Stimulated activated CD4-positive, alpha-beta T cell treated with anti-CD3 and anti-CD28 coated beads, Interleukin-4, amount 100 ng/mL, for 24 hours (primary cell): ENCODE measurements around the gene RPLP2.
A peak's percentile ranks its signal among the peaks of the same experiment; 100 is the strongest.

ENCODE experiments used
- DNase-seq: peaks from one replicate; pipeline ENCODE4 v3.0.0-alpha.2; 2020

Gene RPLP2

DNA sequence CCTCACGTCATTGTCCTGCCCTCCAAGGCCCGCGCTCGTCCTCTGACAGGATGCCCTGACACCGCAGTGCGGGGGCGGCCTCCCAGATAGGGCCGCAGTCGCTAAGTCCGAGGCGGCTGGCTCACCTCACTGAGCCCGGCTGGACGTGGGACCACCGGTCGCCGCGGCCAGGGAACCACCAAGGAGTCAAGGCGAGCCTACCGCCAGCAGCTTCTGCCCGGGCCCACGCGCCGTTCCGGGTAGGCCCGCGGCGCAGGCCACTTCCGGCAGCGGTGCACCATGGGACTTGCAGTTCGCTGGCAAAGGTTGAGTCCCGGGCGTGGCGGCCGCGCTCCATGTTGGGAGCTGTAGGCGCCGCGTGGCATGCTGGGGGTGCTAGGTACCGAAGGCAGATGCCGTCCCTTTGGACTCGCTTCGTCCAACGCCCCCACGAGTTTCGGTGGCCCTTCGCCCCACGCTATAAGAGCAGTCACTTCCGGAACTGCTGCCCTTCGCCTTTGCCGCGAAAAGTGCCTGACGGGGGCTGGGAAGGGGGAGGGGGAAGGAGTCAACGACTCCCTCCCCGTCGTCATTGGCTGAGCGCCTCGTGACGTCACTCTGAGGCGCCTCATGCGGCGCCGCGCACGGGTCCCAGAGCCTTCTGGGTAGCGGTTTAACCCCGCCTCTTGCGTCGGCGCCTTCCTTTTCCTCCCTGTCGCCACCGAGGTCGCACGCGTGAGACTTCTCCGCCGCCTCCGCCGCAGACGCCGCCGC lies at the start of gene RPLP2:
Gene RPLP2, plus strand, starts transcription at position 681 of the 753 bp plus-strand sequence. CDS start 268 bp downstream, outside the sequence.
- DNase-seq: peak; percentile 97

DNA sequence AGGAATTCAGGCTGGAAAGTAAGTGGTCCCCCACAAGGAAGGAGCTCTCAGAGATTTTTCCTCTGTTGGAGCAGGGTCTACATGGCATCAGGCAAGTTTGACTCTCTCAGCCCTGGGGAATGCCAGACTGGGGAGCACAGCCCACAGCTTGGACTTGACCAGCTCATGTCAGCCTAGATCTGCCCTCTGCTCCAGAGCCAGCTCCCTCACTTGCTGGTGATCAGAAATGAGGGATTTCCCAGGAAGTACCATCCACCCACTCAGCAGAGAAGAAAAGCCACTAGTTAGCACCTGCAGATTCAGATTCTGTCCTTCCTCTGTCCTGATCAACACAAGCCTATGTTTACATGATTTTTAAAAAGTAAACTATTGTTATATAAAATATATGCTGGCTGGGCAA lies 49.5 kb upstream of the RPLP2 start:
- no peak for DNase-seq

DNA sequence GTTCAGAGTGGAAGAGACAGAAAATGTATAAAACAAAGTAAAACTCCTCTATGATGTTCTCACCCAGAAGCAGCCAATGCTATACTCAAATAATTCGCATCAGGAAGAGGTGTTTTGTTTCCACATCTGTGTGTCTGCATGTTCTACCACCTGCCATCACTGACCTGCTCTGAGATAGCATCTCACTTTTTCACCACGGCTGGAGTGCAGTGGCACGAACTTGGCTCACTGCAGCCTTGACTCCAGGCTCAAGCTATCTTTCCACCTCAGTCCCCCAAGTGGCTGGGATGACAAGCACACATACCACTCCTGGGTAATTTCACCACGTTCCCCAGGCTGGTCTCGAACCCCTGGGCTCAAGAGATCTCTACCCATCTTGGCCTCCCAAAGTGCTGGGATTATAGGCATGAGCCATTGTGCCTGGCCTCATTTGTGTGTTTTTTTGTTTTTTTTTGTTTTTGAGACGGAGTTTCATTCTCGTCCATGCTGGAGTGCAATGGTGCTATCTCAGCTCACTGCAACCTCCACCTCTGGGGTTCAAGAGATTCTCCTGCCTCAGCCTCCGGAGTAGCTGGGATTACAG lies 48.1 kb upstream of the RPLP2 start:
- DNase-seq: no peak

- DNase-seq: no peak
Measured at GRCh38 chr11:762421-763072, 47.2 kb upstream of the RPLP2 start.

DNA sequence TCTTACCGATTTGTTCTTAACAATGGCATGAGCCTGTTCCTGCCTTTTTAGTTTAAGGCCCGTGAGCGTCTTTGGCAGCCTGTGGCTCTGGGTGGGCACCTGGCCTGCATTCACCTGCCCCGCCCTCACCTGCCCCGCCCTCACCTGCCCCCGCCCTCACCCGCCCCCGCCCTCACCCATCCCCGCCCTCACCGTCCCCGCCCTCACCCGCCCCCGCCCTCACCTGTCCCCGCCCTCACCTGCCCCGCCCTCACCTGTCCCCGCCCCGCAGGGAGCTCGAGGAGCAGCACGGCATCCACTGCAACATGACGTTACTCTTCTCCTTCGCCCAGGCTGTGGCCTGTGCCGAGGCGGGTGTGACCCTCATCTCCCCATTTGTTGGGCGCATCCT lies 46.7 kb upstream of the RPLP2 start:
- DNase-seq: no peak

DNA sequence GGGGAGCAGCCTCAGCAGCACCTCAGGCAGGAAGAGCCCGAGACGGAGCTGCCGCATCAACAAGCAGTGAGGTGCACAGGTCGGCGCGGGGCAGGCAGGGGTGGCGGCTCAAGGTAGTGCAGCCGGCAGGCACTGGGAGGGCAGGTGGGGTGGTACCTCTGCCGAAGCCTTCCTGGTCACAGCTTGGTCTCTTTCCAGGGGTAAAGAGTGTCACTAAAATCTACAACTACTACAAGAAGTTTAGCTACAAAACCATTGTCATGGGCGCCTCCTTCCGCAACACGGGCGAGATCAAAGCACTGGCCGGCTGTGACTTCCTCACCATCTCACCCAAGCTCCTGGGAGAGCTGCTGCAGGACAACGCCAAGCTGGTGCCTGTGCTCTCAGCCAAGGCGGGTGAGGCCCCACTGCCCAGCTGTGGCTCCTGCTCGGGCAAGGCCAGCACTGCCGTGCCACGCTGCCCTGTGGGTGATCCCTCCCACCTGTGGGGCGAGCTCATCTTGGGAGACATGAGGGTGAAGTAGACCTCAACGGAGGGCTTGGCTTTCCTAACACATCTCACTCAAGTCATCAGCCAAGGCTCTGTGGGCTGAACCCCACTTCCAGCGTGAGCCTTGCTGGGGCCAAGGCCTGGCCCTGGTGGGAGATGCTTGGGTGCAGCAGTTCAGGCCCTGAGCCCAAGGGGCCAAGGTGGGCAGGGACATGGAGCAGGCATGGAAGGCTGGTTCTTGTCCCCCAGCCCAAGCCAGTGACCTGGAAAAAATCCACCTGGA lies 46.0 kb upstream of the RPLP2 start:
- DNase-seq: no peak

DNA sequence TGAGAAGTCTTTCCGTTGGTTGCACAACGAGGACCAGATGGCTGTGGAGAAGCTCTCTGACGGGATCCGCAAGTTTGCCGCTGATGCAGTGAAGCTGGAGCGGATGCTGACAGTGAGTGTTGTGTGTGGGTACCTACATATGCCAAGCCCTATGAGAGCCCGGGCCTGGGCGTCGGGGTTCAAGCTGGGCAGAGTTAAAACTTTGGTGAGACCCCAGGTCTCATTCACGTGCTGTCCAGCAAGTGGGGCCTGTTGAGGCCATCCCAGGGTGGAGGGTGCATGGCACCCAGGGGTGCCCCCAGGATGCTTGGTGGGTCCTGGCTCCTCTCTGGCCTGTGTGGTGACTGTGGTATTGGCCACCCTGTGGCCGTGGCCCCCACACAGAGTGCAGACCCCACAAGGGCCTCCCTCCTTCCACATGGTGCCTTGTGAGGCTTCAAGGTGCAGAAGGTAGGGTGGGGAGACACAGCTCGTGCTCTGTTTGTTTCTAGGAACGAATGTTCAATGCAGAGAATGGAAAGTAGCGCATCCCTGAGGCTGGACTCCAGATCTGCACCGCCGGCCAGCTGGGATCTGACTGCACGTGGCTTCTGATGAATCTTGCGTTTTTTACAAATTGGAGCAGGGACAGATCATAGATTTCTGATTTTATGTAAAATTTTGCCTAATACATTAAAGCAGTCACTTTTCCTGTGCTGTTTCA lies 45.3 kb upstream of the RPLP2 start:
- DNase-seq: no peak

- DNase-seq: peak; percentile 62
Measured at GRCh38 chr11:765025-765801, 44.6 kb upstream of the RPLP2 start.

DNA sequence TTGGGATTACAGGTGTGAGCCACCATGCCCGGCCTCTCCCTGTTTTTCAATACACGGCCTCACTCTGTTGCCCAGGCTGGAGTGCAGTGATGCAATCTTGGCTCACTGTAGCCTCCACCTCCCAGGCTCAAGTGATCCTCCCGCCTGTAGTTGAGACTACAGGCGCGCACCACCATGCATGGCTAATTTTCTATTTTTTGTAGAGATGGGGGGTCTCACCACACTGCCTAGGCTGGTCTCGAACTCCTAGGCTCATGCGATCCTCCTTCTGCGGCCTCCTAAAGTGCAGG lies 44.0 kb upstream of the RPLP2 start:
- no peak for DNase-seq

DNA sequence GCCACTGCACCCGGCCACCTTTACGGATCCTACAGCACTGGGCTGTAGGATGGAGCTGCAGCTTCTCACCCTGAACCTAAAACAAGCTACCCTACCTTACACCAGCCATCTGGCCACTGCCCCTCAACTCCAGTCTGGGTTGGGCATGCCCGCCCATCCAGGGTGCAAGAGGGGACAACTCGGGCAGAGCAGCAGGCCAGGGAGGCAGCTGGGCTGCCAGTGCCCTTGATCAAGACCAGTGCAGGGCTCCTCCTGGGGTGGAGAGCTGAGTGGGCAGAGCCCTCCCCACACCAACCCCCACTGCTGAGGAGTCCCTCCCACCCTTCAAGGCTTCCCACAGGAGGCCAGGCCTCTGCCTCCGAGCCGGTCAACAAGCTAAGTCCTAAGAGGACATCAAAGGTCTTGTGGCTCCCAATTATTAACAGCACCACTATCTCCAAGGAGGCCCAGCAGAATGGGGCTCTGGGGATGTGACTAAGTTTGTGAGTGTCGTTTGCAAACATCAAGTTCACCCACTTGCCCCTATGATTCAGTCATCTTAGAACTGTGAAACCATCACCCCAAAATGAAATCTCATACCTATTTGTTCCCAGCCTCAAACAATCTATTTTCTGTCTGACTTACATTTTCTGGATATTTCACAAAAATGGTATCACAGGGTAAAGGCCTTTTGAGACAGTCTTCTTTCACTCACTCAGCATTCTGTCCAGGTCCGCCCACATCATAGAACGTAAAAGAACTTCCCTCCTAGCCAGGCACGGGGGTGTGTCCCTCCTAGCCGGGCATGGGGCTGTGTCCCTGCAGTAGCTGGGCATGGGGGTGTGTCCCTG lies 43.4 kb upstream of the RPLP2 start:
- no peak for DNase-seq

- DNase-seq: no peak
Measured at GRCh38 chr11:766936-767210, 42.9 kb upstream of the RPLP2 start.

DNA sequence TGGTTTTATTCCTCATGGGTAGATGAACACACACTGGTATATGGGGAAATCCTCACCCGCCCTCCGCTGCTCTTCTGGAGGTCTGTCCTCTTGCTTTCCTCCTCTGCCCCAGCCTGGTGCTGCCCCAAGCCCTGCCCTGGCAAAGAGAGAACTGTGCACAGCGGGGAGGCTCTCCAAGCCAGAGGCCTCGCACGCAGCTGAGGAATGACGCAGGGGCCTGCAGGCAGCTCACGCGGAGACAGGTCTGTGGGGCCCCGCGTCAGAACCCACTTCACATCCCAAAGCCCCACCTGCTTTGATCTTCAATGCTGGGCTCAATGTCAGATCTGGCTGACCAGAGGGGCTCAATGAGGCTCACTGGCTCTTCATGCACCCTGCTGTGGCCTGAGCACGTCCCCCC lies 42.5 kb upstream of the RPLP2 start:
- DNase-seq: no peak

DNA sequence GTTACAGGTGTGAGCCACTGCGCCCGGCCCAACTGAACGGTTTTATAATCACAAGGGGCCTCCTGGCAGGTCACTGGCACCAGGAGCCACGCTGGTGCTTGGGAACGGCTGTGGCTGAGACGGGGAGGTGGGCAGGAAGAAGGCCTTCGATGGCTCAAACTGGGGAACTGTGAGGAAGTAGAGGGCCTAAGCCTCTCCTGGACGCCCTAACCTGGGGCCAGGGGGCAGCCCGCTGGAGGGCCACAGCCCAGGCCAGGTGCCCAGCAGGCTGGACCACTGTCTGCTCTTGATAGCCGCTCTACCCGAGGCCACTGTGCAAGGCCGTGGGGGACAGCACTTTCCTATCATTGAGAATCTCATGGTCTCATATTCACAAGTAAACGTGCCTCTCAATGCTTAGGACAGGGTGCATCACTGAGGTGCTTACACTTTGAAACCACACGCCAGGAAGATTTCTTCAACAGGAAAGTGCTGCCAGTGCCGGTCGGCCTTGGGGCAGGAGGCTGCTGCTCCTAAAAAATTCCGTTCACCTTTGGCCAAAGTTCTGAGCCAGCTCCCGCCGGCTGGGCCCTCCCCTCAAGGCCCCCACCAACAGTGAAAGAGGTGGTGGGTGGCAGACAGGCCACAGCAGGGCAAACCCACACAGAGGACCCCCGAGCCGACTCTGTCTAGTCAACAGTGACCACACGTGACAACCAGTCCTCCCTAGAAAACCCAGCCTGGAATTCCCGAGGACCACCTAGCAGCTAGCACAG lies 39.7 kb upstream of the RPLP2 start:
- DNase-seq: no peak

- DNase-seq: no peak
Measured at GRCh38 chr11:770642-771616, 38.8 kb upstream of the RPLP2 start.

DNA sequence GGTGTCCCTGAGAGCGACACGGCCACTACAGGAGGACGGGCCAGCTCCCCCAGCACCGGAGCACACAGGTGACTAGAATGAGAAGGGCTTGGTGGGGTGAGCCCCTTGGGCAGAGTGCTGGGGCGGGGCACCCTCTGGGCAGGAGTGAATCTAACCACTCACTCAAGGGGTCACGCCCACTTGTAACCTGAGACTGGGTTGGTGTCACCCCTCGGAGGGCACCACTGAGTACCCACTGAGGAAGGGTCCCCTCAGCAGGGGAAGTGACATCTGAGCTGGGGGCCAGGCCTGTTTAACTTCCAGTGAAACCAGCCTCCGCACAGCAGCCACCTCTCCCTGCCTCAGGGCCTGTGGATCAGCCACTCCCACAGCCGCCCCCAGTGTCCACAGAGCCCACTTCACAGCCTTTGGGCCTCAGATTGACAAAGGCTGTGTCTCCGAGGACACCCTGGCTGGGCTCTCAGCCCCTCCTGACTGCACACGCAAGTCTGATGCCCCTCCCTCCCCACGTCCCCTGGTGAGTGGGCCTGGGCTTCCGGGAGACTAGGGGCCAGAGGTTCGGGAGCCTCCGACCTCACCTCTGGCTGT lies 38.1 kb upstream of the RPLP2 start:
- no peak for DNase-seq

GRCh38 chr11:772429-773390 lies 37.1 kb upstream of the RPLP2 start:
- no peak for DNase-seq

GRCh38 chr11:773425-773824 lies 36.3 kb upstream of the RPLP2 start:
- no peak for DNase-seq

GRCh38 chr11:773830-774229 lies 35.9 kb upstream of the RPLP2 start:
- DNase-seq: no peak
